Thyroid gland (tissue), 4 donors: ENCODE data around the gene OGDH. TPM values are rescaled to one million over a fixed set of nuclear protein-coding genes. Genes with fewer than 3 reads are reported as not detected.

Source experiments
- DNase-seq, 2 donors: peaks; one replicate each; pipeline ENCODE4 v3.0.0-alpha.2; 2019
- H3K27ac ChIP-seq, 3 donors: fragments of 200-600 bp; sonication (generic); 1 replicate in 2 of 3; 2 replicates in 1 of 3; pipeline ENCODE4 v1.5.1; 2016 to 2019; ENCODE audit warnings: mild to moderate bottlenecking in 1 of 3, moderate library complexity in 1 of 3
- H3K27me3 ChIP-seq: fragments of 200-600 bp; sonication (generic); one replicate; pipeline ENCODE4 v1.5.1; 2019
- H3K36me3 ChIP-seq, 2 donors: fragments of 200-600 bp; sonication (generic); one replicate each; pipeline ENCODE4 v1.5.1; 2016 to 2019
- H3K4me1 ChIP-seq, 2 donors: fragments of 200-600 bp; sonication (generic); one replicate each; pipeline ENCODE4 v1.5.1; 2017 to 2019
- H3K4me3 ChIP-seq, 3 donors: fragments of 200-600 bp; sonication (generic); replicated peaks in 1 of 3; 1 replicate in 2 of 3; 2 replicates in 1 of 3; pipeline ENCODE4 v1.5.1; 2016; ENCODE audit warnings: mild to moderate bottlenecking in 1 of 3
- H3K9me3 ChIP-seq: fragments of 200-600 bp; sonication (generic); one replicate; pipeline ENCODE4 v1.5.1; 2017
- POLR2A ChIP-seq, 2 donors: fragments of 450-650 bp; IDR thresholded peaks; one replicate each; pipeline ENCODE4 v1.6.1; 2017; ENCODE audit warnings: antibody characterized with exemption in 2 of 2, mild to moderate bottlenecking in 2 of 2, moderate library complexity in 1 of 2
- WGBS, 2 donors: methylation state at CpG; one replicate each; pipeline ENCODE4 v1.1.5; 2017; 5-methylcytosine and 5-hydroxymethylcytosine counted together
- intact Hi-C: fragments of 100-400 bp; cut with DNase I; formaldehyde crosslinking; loops from one replicate; pipeline ENCODE4 v1.15.1; 2023
- total RNA-seq, 4 donors: library from RNA; depleted of rRNA; stranded (reverse); fragments of >200 nt; gene quantifications; one replicate each; pipeline ENCODE4 v1.2.3, GENCODE V29; 2016
- TF ChIP-seq, protein P1 (sequence below), 6 experiments: fragments of 200-600 bp in 3 of 6; fragments of 450-650 bp in 3 of 6; sonication (generic) in 3 of 6; IDR thresholded peaks; one replicate each; pipeline ENCODE4 v1.5.1; 2016 to 2019; ENCODE audit warnings: antibody characterized with exemption in 6 of 6, mild to moderate bottlenecking in 2 of 6, inconsistent platforms in 1 of 6, moderate library complexity in 1 of 6

Gene OGDH
- total RNA-seq, 4 donors from 2014 or later: 108 to 325 (median 201) TPM

DNA sequence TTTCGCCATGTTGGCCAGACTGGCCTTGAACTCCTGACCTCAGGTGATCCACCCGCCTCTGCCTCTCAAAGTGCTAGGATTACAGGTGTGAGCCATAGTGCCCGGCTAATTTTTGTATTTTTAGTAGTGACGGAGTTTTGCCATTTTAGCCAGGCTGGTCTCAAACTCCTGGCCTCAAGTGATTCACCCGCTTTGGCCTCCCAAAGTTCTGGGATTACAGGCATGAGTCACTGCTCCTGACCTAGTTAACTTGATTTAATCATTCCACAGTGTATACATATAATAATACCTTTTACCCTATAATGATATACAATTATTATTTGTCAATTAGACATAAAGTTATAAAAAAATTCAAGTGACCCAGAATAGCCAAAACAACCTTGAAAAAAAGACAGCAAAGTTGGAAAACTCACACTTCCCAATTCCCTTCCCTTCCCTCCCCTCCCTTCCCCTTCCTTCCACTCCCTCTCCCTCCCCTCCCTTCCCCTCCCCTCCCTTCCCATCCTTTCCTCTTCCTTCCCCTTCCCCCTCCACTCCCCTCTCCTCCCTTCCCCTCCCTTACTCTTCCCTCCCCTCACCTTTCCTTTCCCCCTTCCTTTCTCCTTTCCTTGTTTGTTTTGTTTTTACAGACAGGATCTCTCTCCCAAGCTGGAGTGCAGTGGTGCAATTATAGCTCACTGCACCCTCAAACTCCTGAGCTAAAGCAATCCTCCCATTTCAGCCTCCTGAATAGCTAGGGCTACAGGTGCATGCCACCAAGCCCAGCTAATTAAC lies 127.5 kb downstream of the OGDH start:
- H3K4me3 ChIP-seq: no peak overlapping the region
- DNase-seq: no peak
- intact Hi-C loops: no loop called here
- no peaks in the 10 kb centered on the region for H3K9me3 ChIP-seq
- H3K4me1 ChIP-seq: no peaks in the 10 kb centered on the region
- no peak for TF ChIP-seq POLR2A (IDR thresholded peaks at IDR 0.05)
- TF ChIP-seq, protein P1, sequence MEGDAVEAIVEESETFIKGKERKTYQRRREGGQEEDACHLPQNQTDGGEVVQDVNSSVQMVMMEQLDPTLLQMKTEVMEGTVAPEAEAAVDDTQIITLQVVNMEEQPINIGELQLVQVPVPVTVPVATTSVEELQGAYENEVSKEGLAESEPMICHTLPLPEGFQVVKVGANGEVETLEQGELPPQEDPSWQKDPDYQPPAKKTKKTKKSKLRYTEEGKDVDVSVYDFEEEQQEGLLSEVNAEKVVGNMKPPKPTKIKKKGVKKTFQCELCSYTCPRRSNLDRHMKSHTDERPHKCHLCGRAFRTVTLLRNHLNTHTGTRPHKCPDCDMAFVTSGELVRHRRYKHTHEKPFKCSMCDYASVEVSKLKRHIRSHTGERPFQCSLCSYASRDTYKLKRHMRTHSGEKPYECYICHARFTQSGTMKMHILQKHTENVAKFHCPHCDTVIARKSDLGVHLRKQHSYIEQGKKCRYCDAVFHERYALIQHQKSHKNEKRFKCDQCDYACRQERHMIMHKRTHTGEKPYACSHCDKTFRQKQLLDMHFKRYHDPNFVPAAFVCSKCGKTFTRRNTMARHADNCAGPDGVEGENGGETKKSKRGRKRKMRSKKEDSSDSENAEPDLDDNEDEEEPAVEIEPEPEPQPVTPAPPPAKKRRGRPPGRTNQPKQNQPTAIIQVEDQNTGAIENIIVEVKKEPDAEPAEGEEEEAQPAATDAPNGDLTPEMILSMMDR (IDR thresholded peaks at IDR 0.05): no peak
- H3K27ac ChIP-seq: no peak overlapping the region
- H3K36me3 ChIP-seq: no peaks in the 10 kb centered on the region
- H3K27me3 ChIP-seq: no peaks in the 10 kb centered on the region
- 75 to 95% methylated on average over 5 of the region's 5 CpGs for WGBS, 2 donors

DNA sequence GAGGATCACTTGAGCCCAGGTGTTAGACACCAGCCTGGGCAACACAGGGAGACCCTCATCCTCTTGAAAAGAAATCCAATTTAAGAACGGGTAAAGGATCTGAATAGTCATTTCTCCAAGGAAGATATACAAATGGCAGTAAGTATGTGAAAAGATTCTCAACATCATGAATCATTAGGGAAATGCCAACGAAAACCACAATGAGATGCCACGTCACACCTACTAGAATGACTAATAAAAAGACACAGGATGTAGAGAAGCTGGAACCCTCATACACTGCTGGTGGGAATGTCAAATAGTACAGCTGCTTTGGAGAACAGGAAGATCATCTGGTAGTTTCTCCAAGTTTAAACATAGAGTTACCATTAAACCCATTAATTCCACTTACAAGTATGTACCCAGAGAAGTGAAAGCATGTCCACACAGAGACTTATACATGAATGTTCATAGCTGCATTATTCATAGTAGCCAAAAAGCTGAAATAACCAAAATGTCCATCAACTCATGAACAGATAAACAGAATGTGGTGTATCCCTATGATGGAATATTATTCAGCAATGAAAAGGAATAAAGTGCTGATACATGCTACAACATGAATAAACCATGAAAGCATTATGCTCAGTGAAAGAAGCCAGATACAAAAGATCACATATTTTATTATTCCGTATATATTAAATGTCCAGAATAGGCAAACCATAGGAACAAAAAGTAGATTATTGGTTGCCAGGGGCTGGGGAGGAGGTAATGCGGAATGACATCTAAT lies 129.2 kb downstream of the OGDH start:
- Histone ChIP-seq H3K4me3 (no peak overlapping the region), H3K27ac (no peak overlapping the region), H3K9me3 (no peaks in the 10 kb centered on the region), H3K4me1 (no peaks in the 10 kb centered on the region), H3K36me3 (no peaks in the 10 kb centered on the region), H3K27me3 (no peaks in the 10 kb centered on the region)
- TF ChIP-seq, protein P1 (IDR thresholded peaks at IDR 0.05): no peak
- TF ChIP-seq POLR2A (IDR thresholded peaks at IDR 0.05): no peak
- DNase-seq: no peak
- WGBS, 2 donors: 79 to 93% methylated on average over 5 of the region's 5 CpGs
- intact Hi-C loops: no loop called here

DNA sequence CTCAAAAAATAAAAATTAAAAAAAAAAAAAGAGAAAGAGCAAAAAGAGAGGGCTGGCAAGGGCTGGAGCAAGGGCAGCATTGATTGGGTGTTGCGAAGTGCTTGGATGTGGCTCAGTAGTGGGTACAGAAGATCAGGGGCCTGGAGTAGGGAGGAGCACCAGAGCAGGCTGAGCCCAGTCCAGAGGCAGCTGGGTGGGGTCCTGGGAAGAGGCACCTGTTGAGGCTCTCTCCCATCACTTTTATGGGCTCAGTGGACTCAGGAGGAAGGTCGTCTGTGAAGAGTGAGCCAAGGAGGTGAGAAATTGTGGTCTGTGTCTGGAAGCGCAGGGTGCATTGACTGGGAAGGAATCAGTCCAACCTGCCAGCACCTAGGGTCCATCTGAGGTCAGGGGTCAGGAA lies 130.5 kb downstream of the OGDH start:
- no peak for TF ChIP-seq POLR2A (IDR thresholded peaks at IDR 0.05)
- TF ChIP-seq, protein P1 (IDR thresholded peaks at IDR 0.05): no peak
- 90 to 94% methylated on average over 3 of the region's 3 CpGs for WGBS, 2 donors
- no peak for DNase-seq

DNA sequence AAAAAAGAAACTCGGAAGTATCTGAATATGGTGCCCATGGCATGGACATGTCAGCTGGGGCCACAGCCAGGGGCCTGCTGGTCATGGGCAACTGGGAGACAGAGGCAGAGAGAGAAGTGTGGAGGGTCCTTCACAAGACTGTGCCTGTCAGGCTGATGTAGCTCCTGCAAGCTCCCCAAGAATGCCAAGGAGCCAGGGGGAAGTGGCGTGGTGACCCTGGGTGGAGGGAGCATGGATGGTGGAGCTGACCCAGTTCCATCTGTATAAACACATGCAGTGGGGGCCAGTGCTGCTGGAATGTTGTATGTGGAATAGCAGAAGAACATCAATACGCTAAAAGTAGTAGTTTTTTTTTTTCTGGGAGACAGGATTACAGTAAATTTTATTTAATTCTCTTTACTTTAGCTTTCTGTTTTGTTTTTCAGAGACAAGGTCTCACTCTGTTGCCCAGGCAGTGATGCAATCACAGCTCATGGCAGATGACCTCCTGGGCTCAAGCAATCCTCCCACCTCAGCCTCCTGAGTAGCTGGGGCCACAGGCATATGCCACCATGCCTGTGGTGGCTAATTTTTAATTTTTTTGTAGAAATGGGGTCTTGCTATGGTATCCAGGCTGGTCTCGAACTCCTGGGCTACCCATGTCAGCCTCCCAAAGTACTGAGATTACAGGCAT lies 131.8 kb downstream of the OGDH start:
- no peaks in the 10 kb centered on the region for H3K4me1 ChIP-seq
- no peak overlapping the region for H3K4me3 ChIP-seq
- H3K27ac ChIP-seq: no peak overlapping the region
- intact Hi-C loops: no loop called here
- no peaks in the 10 kb centered on the region for H3K36me3 ChIP-seq
- WGBS, 2 donors: 93 to 95% methylated on average over 4 of the region's 4 CpGs
- DNase-seq: no peak
- no peaks in the 10 kb centered on the region for H3K9me3 ChIP-seq
- TF ChIP-seq, protein P1 (IDR thresholded peaks at IDR 0.05): no peak
- no peak for TF ChIP-seq POLR2A (IDR thresholded peaks at IDR 0.05)
- H3K27me3 ChIP-seq: no peaks in the 10 kb centered on the region

More for the DNA sequence above, 130.5 kb downstream of the OGDH start:
- intact Hi-C loops: no loop called here
- Histone ChIP-seq H3K27ac (no peak overlapping the region), H3K4me1 (no peaks in the 10 kb centered on the region), H3K4me3 (no peak overlapping the region), H3K36me3 (no peaks in the 10 kb centered on the region), H3K27me3 (no peaks in the 10 kb centered on the region), H3K9me3 (no peaks in the 10 kb centered on the region)
